MCF 10A (cell line): ENCODE data around the gene RNF220. TPM values are rescaled to one million over a fixed set of nuclear protein-coding genes. Genes with fewer than 3 reads are reported as not detected.

ENCODE experiments used
- BruUV-seq: library from RNA; stranded (reverse); fragments of 400-500 nt; replicated peaks from 2 replicates; lab custom pipeline; 2021; lab: Mats Ljungman, UMichigan
- CTCF ChIA-PET: fragments of 300-600 bp; sonication (Branson Sonifier 250); formaldehyde crosslinking; extraction: SDS; loops from one replicate; lab custom pipeline; 2021; ENCODE audit warnings: antibody characterized with exemption, inconsistent platforms; lab: Yijun Ruan, JAX
- POLR2A ChIA-PET: fragments of 300-600, 350-650 bp; sonication (Branson Sonifier 250); formaldehyde crosslinking; extraction: SDS; loops from one replicate; lab custom pipeline; 2020; ENCODE audit warnings: antibody characterized with exemption, inconsistent platforms; lab: Yijun Ruan, JAX
- DNase-seq: peaks from one replicate; pipeline ENCODE4 v3.0.0-alpha.2; 2018; ENCODE audit not compliant: unreplicated experiment
- H3K27ac Mint-ChIP-seq: one replicate; pipeline ENCODE4 v1.8.0; 2022; ENCODE audit warnings: mild to moderate bottlenecking, low read depth, mixed read lengths; ENCODE audit not compliant: unreplicated experiment
- H3K27me3 Mint-ChIP-seq: one replicate; pipeline ENCODE4 v1.8.0; 2022; ENCODE audit warnings: mixed read lengths; ENCODE audit not compliant: insufficient read depth, unreplicated experiment
- H3K36me3 Mint-ChIP-seq: one replicate; pipeline ENCODE4 v1.8.0; 2022; ENCODE audit warnings: mild to moderate bottlenecking, moderate library complexity, mixed read lengths; ENCODE audit not compliant: insufficient read depth, unreplicated experiment
- H3K4me1 Mint-ChIP-seq: one replicate; pipeline ENCODE4 v1.8.0; 2022; ENCODE audit warnings: mixed read lengths; ENCODE audit not compliant: insufficient read depth, unreplicated experiment
- H3K4me3 Mint-ChIP-seq: one replicate; pipeline ENCODE4 v1.8.0; 2022; ENCODE audit warnings: mild to moderate bottlenecking, moderate library complexity, mixed read lengths; ENCODE audit not compliant: unreplicated experiment
- H3K9me3 Mint-ChIP-seq: one replicate; pipeline ENCODE4 v1.8.0; 2022; ENCODE audit warnings: mixed read lengths; ENCODE audit not compliant: unreplicated experiment
- intact Hi-C: fragments of 100-400 bp; cut with micrococcal nuclease; formaldehyde crosslinking; loops from 2 replicates; pipeline ENCODE4 v1.14.1; 2022
- total RNA-seq: library from RNA; stranded (reverse); gene quantifications from 2 replicates; pipeline ENCODE4 v1.2.3, GENCODE V29; 2022
- TF ChIP-seq, protein P1 (sequence below): fragments of 200-600 bp; IDR thresholded peaks from one replicate; pipeline ENCODE4 v1.8.0; 2022; ENCODE audit warnings: antibody characterized with exemption, mild to moderate bottlenecking; ENCODE audit not compliant: unreplicated experiment

RNF220 gene
- total RNA-seq, 1 experiment from 2014 or later = 67.1 TPM

- intact Hi-C loops = no loop called here
- no peaks in the 10 kb centered on the region for H3K9me3 Mint-ChIP-seq
- no peaks in the 10 kb centered on the region for H3K27me3 Mint-ChIP-seq
- BruUV-seq = no TSS peak
- ChIA-PET POLR2A (interaction anchor here (0.7 to 3.6 kb wide), 3 partner anchors 38 to 215 kb away, joined by 3 to 14 read pairs (median 3); no protein-coding TSS in a partner anchor), CTCF (interaction anchor here (0.6 to 5.9 kb wide), 8 partner anchors 15 to 375 kb away, joined by 3 to 113 read pairs (median 4); no protein-coding TSS in a partner anchor)
- TF ChIP-seq, protein P1, sequence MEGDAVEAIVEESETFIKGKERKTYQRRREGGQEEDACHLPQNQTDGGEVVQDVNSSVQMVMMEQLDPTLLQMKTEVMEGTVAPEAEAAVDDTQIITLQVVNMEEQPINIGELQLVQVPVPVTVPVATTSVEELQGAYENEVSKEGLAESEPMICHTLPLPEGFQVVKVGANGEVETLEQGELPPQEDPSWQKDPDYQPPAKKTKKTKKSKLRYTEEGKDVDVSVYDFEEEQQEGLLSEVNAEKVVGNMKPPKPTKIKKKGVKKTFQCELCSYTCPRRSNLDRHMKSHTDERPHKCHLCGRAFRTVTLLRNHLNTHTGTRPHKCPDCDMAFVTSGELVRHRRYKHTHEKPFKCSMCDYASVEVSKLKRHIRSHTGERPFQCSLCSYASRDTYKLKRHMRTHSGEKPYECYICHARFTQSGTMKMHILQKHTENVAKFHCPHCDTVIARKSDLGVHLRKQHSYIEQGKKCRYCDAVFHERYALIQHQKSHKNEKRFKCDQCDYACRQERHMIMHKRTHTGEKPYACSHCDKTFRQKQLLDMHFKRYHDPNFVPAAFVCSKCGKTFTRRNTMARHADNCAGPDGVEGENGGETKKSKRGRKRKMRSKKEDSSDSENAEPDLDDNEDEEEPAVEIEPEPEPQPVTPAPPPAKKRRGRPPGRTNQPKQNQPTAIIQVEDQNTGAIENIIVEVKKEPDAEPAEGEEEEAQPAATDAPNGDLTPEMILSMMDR = no peak
- H3K27ac Mint-ChIP-seq = peak overlapping the region; percentile 4
- H3K4me1 Mint-ChIP-seq = peaks cover 20% of the 10 kb centered on the region
- no peak overlapping the region for H3K4me3 Mint-ChIP-seq
- no peak for DNase-seq
- H3K36me3 Mint-ChIP-seq = peaks cover 6% of the 10 kb centered on the region
These were observed 187.4 kb downstream of the RNF220 start for GRCh38 chr1:44592208-44593145.

DNA sequence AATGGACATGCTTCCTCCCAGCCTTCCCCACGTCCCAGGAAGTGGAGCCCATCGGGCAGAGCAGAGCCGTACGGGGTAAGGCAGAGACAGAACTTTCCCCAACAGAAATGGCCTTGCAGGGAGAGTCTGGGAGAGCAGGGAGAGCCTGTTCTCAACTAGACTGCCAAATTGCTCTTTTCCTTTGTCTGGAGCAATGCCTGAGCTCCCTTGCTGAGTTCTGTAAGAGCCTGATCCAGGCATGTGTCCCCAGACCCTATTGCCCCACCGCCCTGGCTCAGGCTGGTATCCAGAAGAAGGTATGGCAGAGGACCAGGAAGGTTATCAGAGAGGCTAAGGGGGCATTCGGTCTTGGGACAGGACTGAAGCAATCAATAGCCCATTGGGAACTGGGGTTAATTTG lies 189.3 kb downstream of the RNF220 start:
- ChIA-PET POLR2A (interaction anchor here (0.6 to 3.6 kb wide), 6 partner anchors 40 to 381 kb away, joined by 3 to 14 read pairs (median 6); partner anchors contain the start of gene DMAP1), CTCF (interaction anchor here (0.5 to 5.9 kb wide), 73 partner anchors 8 to 561 kb away, joined by 3 to 113 read pairs (median 4); partner anchors contain the start of gene ERI3)
- TF ChIP-seq, protein P1 = no peak

GRCh38 chr1:44594871-44595735 lies 190.0 kb downstream of the RNF220 start:
- ChIA-PET POLR2A (interaction anchor here (0.7 to 3.6 kb wide), 6 partner anchors 9 to 382 kb away, joined by 3 to 14 read pairs (median 6); partner anchors contain the start of gene DMAP1), CTCF (interaction anchor here (0.5 to 5.9 kb wide), 80 partner anchors 9 to 562 kb away, joined by 3 to 113 read pairs (median 4); partner anchors contain the start of genes DMAP1 and ERI3)
- peak; percentile 72 for DNase-seq
- intact Hi-C loops = loop anchor here (1.0 kb wide), 3 partner anchors 190 to 378 kb away; partner anchors contain the start of gene RNF220
- TF ChIP-seq, protein P1 = peak; percentile 99
- no TSS peak for BruUV-seq
- peaks cover 6% of the 10 kb centered on the region for H3K36me3 Mint-ChIP-seq
- H3K27me3 Mint-ChIP-seq = no peaks in the 10 kb centered on the region
- H3K27ac Mint-ChIP-seq = peak overlapping the region; percentile 63
- peaks cover 19% of the 10 kb centered on the region for H3K4me1 Mint-ChIP-seq
- no peak overlapping the region for H3K4me3 Mint-ChIP-seq
- H3K9me3 Mint-ChIP-seq = no peaks in the 10 kb centered on the region

More for the DNA sequence above, 189.3 kb downstream of the RNF220 start:
- no peaks in the 10 kb centered on the region for H3K27me3 Mint-ChIP-seq
- BruUV-seq = no TSS peak
- H3K36me3 Mint-ChIP-seq = peaks cover 6% of the 10 kb centered on the region
- H3K4me3 Mint-ChIP-seq = no peak overlapping the region
- peaks cover 19% of the 10 kb centered on the region for H3K4me1 Mint-ChIP-seq
- H3K9me3 Mint-ChIP-seq = no peaks in the 10 kb centered on the region
- intact Hi-C loops = no loop called here
- peak overlapping the region; percentile 63 for H3K27ac Mint-ChIP-seq
- no peak for DNase-seq
